H9 (cell line): Measurements from ENCODE around the gene DMRTB1. TPM values are rescaled to one million over a fixed set of nuclear protein-coding genes. Genes with fewer than 3 reads are reported as not detected.

Experiments used
- DNase-seq: peaks from one replicate; pipeline ENCODE4 v3.0.0-alpha.2; 2017
- H2AFZ ChIP-seq: one replicate; pipeline ENCODE4 v1.6.1; 2013; ENCODE audit warnings: mild to moderate bottlenecking, low read length, control low read depth, moderate library complexity
- H2AK5ac ChIP-seq: 2 replicates; pipeline ENCODE4 v1.6.1; 2013; ENCODE audit warnings: low read length, control low read depth, mixed read lengths; ENCODE audit not compliant: insufficient read length
- H2BK120ac ChIP-seq: one replicate; pipeline ENCODE4 v1.6.1; 2013; ENCODE audit warnings: low read depth, mild to moderate bottlenecking, low read length, control low read depth, inconsistent platforms; ENCODE audit not compliant: poor library complexity, severe bottlenecking
- H2BK12ac ChIP-seq: 2 replicates; pipeline ENCODE4 v1.6.1; 2013; ENCODE audit warnings: low read length, control low read depth, mixed read lengths, low read depth; ENCODE audit not compliant: insufficient read length
- H2BK15ac ChIP-seq: 2 replicates; pipeline ENCODE4 v1.6.1; 2013; ENCODE audit warnings: low read depth, low read length, control low read depth
- H2BK20ac ChIP-seq: one replicate; pipeline ENCODE4 v1.6.1; 2013; ENCODE audit warnings: low read depth, mild to moderate bottlenecking, low read length, control low read depth, inconsistent platforms; ENCODE audit not compliant: poor library complexity, severe bottlenecking
- H2BK5ac ChIP-seq: 2 replicates; pipeline ENCODE4 v1.6.1; 2013; ENCODE audit warnings: low read length, control low read depth, mixed read lengths; ENCODE audit not compliant: insufficient read length
- H3K14ac ChIP-seq: 2 replicates; pipeline ENCODE4 v1.6.1; 2013; ENCODE audit warnings: low read length, control low read depth; ENCODE audit not compliant: insufficient read depth
- H3K18ac ChIP-seq: 2 replicates; pipeline ENCODE4 v1.6.1; 2013; ENCODE audit warnings: low read depth, mild to moderate bottlenecking, mixed read lengths, low read length, control low read depth; ENCODE audit not compliant: insufficient read length
- H3K23ac ChIP-seq: 2 replicates; pipeline ENCODE4 v1.6.1; 2013; ENCODE audit warnings: low read length, control low read depth, mixed read lengths, low read depth; ENCODE audit not compliant: insufficient read length
- H3K23me2 ChIP-seq: 2 replicates; pipeline ENCODE4 v1.6.1; 2013; ENCODE audit warnings: low read depth, mild to moderate bottlenecking, mixed read lengths, low read length, control low read depth; ENCODE audit not compliant: insufficient read length, poor library complexity, severe bottlenecking
- H3K27ac ChIP-seq: 2 replicates; pipeline ENCODE4 v1.5.1; 2013; ENCODE audit warnings: low read length, control low read depth, mixed read lengths, low read depth; ENCODE audit not compliant: insufficient read length
- H3K27me3 ChIP-seq: 2 replicates; pipeline ENCODE4 v1.6.1; 2013; ENCODE audit warnings: low read length, control low read depth, inconsistent platforms; ENCODE audit not compliant: insufficient read depth
- H3K4ac ChIP-seq: 2 replicates; pipeline ENCODE4 v1.6.1; 2013; ENCODE audit warnings: low read depth, mild to moderate bottlenecking, control low read depth, inconsistent platforms, low read length, moderate library complexity
- H3K4me1 ChIP-seq: 2 replicates; pipeline ENCODE4 v1.6.1; 2013; ENCODE audit warnings: low read length, control low read depth, inconsistent platforms; ENCODE audit not compliant: insufficient read depth
- H3K4me2 ChIP-seq: 2 replicates; pipeline ENCODE4 v1.6.1; 2013; ENCODE audit warnings: low read length, control low read depth, mixed read lengths; ENCODE audit not compliant: insufficient read length, insufficient read depth
- H3K56ac ChIP-seq: 2 replicates; pipeline ENCODE4 v1.6.1; 2013; ENCODE audit warnings: low read depth, mild to moderate bottlenecking, mixed read lengths, low read length, control low read depth; ENCODE audit not compliant: insufficient read length
- H3K79me1 ChIP-seq: 2 replicates; pipeline ENCODE4 v1.6.1; 2013; ENCODE audit warnings: low read depth, mild to moderate bottlenecking, moderate library complexity, low read length, control low read depth, inconsistent platforms; ENCODE audit not compliant: insufficient read depth, poor library complexity, severe bottlenecking
- H3K79me2 ChIP-seq: 2 replicates; pipeline ENCODE4 v1.6.1; 2013; ENCODE audit warnings: low read length, control low read depth, inconsistent platforms; ENCODE audit not compliant: insufficient read depth
- H3K9ac ChIP-seq: 2 replicates; pipeline ENCODE4 v1.6.1; 2013; ENCODE audit warnings: low read length, control low read depth, mixed read lengths; ENCODE audit not compliant: insufficient read length; ENCODE audit errors: extremely low read depth
- H3K9me3 ChIP-seq: one replicate; pipeline ENCODE4 v1.6.1; 2013; ENCODE audit warnings: low read depth, low read length, inconsistent platforms; ENCODE audit not compliant: control insufficient read depth
- H3T11ph ChIP-seq: one replicate; pipeline ENCODE4 v1.6.1; 2013; ENCODE audit warnings: mild to moderate bottlenecking, low read length, control low read depth, inconsistent platforms
- H4K20me1 ChIP-seq: one replicate; pipeline ENCODE4 v1.6.1; 2013; ENCODE audit not compliant: control insufficient read depth, insufficient read length, insufficient read depth
- H4K5ac ChIP-seq: 2 replicates; pipeline ENCODE4 v1.6.1; 2013; ENCODE audit warnings: low read depth, mild to moderate bottlenecking, mixed read lengths, low read length, control low read depth; ENCODE audit not compliant: insufficient read length
- H4K8ac ChIP-seq: replicated peaks from 2 replicates; pipeline ENCODE4 v1.6.1; 2013; ENCODE audit warnings: low read length, control low read depth, mixed read lengths, low read depth; ENCODE audit not compliant: insufficient read length
- H4K91ac ChIP-seq: 2 replicates; pipeline ENCODE4 v1.6.1; 2013; ENCODE audit warnings: low read depth, mild to moderate bottlenecking, moderate library complexity, mixed read lengths, low read length, control low read depth; ENCODE audit not compliant: insufficient read length
- H3K27ac Mint-ChIP-seq, 3 experiments: 2 replicates in 2 of 3; 3 replicates in 1 of 3; pipeline ENCODE4 v1.8.0; 2020 to 2021; ENCODE audit warnings: mixed read lengths in 3 of 3, mild to moderate bottlenecking in 1 of 3, moderate library complexity in 1 of 3
- H3K27me3 Mint-ChIP-seq: 2 replicates; pipeline ENCODE4 v1.8.0; 2021; ENCODE audit warnings: low read depth, mild to moderate bottlenecking, moderate library complexity, mixed read lengths
- H3K36me3 Mint-ChIP-seq, 3 experiments: 2 replicates in 2 of 3; 3 replicates in 1 of 3; pipeline ENCODE4 v1.8.0; 2020 to 2021; ENCODE audit warnings: low read depth in 3 of 3, mixed read lengths in 3 of 3; ENCODE audit not compliant: insufficient read depth in 1 of 3
- H3K4me1 Mint-ChIP-seq, 2 experiments: 2 replicates each; pipeline ENCODE4 v1.8.0; 2020; ENCODE audit warnings: mixed read lengths in 2 of 2
- H3K4me3 Mint-ChIP-seq, 2 experiments: 2 replicates in 1 of 2; 3 replicates in 1 of 2; pipeline ENCODE4 v1.8.0; 2020 to 2021; ENCODE audit warnings: mild to moderate bottlenecking in 2 of 2, mixed read lengths in 2 of 2, moderate library complexity in 1 of 2
- H3K9me3 Mint-ChIP-seq, 2 experiments: 2 replicates in 1 of 2; 3 replicates in 1 of 2; pipeline ENCODE4 v1.8.0; 2020; ENCODE audit warnings: mild to moderate bottlenecking in 2 of 2, mixed read lengths in 2 of 2, moderate library complexity in 1 of 2
- WGBS: extraction: QIAGEN DNeasy Blood & Tissue Kit; methylation state at CpG from one replicate; pipeline ENCODE4 v1.1.7; 2013; ENCODE audit warnings: missing lambda C conversion rate, low lambda C conversion rate, mixed read lengths; ENCODE audit not compliant: insufficient read length; ENCODE audit errors: extremely low coverage; 5-methylcytosine and 5-hydroxymethylcytosine counted together
- total RNA-seq: library from RNA; stranded (reverse); gene quantifications from 2 replicates; pipeline ENCODE4 v1.2.1, GENCODE V29; 2021
- TF ChIP-seq, protein P1 (sequence below): fragments of 200-600 bp; sonication (generic); conservative IDR thresholded peaks from 3 replicates; pipeline ENCODE4 v1.8.0; 2021; ENCODE audit warnings: antibody characterized with exemption, mild to moderate bottlenecking

DMRTB1 gene
- total RNA-seq, 1 experiment from 2014 or later = not detected

- H3K4me1 Mint-ChIP-seq = peaks cover 52 to 53% of the 10 kb centered on the region in 2 experiments
- H3K79me1 ChIP-seq = no peaks in the 10 kb centered on the region
- H2AFZ ChIP-seq = no peak overlapping the region
- H2AK5ac ChIP-seq = no peak overlapping the region
- peak overlapping the region; percentile 11 for H3K18ac ChIP-seq
- H2BK20ac ChIP-seq = no peak overlapping the region
- no peak overlapping the region for H3K4me2 ChIP-seq
- H3K9ac ChIP-seq = no peak overlapping the region
- no peak for DNase-seq
- no peaks in the 10 kb centered on the region for H3K23me2 ChIP-seq
- H2BK12ac ChIP-seq = no peak overlapping the region
- H3K79me2 ChIP-seq = no peaks in the 10 kb centered on the region
- no peak overlapping the region for H3K27ac Mint-ChIP-seq
- H2BK15ac ChIP-seq = no peak overlapping the region
- no peak overlapping the region for H3K14ac ChIP-seq
- no peaks in the 10 kb centered on the region for H3K27me3 ChIP-seq
- H4K8ac ChIP-seq = no peak overlapping the region
- H4K20me1 ChIP-seq = no peaks in the 10 kb centered on the region
- H3K27ac ChIP-seq = no peak overlapping the region
- no peak overlapping the region for H3K23ac ChIP-seq
- H2BK5ac ChIP-seq = no peak overlapping the region
- H3K27me3 Mint-ChIP-seq = no peaks in the 10 kb centered on the region
- TF ChIP-seq, protein P1, sequence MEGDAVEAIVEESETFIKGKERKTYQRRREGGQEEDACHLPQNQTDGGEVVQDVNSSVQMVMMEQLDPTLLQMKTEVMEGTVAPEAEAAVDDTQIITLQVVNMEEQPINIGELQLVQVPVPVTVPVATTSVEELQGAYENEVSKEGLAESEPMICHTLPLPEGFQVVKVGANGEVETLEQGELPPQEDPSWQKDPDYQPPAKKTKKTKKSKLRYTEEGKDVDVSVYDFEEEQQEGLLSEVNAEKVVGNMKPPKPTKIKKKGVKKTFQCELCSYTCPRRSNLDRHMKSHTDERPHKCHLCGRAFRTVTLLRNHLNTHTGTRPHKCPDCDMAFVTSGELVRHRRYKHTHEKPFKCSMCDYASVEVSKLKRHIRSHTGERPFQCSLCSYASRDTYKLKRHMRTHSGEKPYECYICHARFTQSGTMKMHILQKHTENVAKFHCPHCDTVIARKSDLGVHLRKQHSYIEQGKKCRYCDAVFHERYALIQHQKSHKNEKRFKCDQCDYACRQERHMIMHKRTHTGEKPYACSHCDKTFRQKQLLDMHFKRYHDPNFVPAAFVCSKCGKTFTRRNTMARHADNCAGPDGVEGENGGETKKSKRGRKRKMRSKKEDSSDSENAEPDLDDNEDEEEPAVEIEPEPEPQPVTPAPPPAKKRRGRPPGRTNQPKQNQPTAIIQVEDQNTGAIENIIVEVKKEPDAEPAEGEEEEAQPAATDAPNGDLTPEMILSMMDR = no peak
- H3K4ac ChIP-seq = no peak overlapping the region
- peaks cover 43 to 48% of the 10 kb centered on the region in 2 experiments for H3K9me3 Mint-ChIP-seq
- H4K5ac ChIP-seq = no peak overlapping the region
- WGBS = no CpG with 5 or more reads among the region's 79 CpGs
- peaks cover 27% of the 10 kb centered on the region for H3K9me3 ChIP-seq
- H2BK120ac ChIP-seq = no peak overlapping the region
- H4K91ac ChIP-seq = no peak overlapping the region
- H3T11ph ChIP-seq = no peak overlapping the region
- no peak overlapping the region for H3K4me3 Mint-ChIP-seq
- no peak overlapping the region for H3K56ac ChIP-seq
- H3K36me3 Mint-ChIP-seq = peaks cover 13 to 47% (median 38%) of the 10 kb centered on the region in 3 experiments
- peaks cover 14% of the 10 kb centered on the region; the same call in 1 of the 2 replicates for H3K4me1 ChIP-seq
Measured at GRCh38 chr1:53438427-53439336, 20.5 kb upstream of the DMRTB1 start.
